ENCODE results near the gene NTN4.
A peak's percentile ranks its signal among the peaks of the same experiment; 100 is the strongest.
"Not testable (repeated sequence)": the region's sequence is repeated elsewhere in the genome, so short reads cannot be mapped to it uniquely, and the experiment has no call there.

NTN4 gene

GRCh38 chr12:95672166-95672565, 118.4 kb downstream of the NTN4 start:
- Histone ChIP-seq H3K27me3 (ENCODE audit: control insufficient read depth, insufficient read depth, low read length, poor library complexity, severe bottlenecking) (no peaks in the 10 kb centered on the region), H3K4me3 (ENCODE audit: insufficient read depth, low read depth, low read length) (no peak overlapping the region), H3K4me1 (ENCODE audit: control insufficient read depth, insufficient read depth, low read length) (no peaks in the 10 kb centered on the region), H3K9me3 (ENCODE audit: control insufficient read depth, low read length) (no peaks in the 10 kb centered on the region), H3K36me3 (ENCODE audit: control insufficient read depth, insufficient read depth, low read length) (no peaks in the 10 kb centered on the region), H3K27ac (ENCODE audit: insufficient read depth, low read depth, low read length, poor library complexity, severe bottlenecking) (no peak overlapping the region)
- 96 to 97% methylated on average over 21 of the region's 21 CpGs for WGBS, 2 experiments

GRCh38 chr12:95671265-95671664, 119.3 kb downstream of the NTN4 start:
- WGBS, 2 experiments = 71 to 88% methylated on average over 6 of the region's 6 CpGs
- no peaks in the 10 kb centered on the region for H3K36me3 ChIP-seq (ENCODE audit: control insufficient read depth, insufficient read depth, low read length)
- no peaks in the 10 kb centered on the region for H3K27me3 ChIP-seq (ENCODE audit: control insufficient read depth, insufficient read depth, low read length, poor library complexity, severe bottlenecking)
- no peak overlapping the region for H3K27ac ChIP-seq (ENCODE audit: insufficient read depth, low read depth, low read length, poor library complexity, severe bottlenecking)
- no peaks in the 10 kb centered on the region for H3K4me1 ChIP-seq (ENCODE audit: control insufficient read depth, insufficient read depth, low read length)
- no peaks in the 10 kb centered on the region for H3K9me3 ChIP-seq (ENCODE audit: control insufficient read depth, low read length)
- H3K4me3 ChIP-seq (ENCODE audit: insufficient read depth, low read depth, low read length) = no peak overlapping the region

- H3K4me1 ChIP-seq (ENCODE audit: control insufficient read depth, insufficient read depth, low read length) = no peaks in the 10 kb centered on the region
- 94 to 96% methylated on average over 2 of the region's 2 CpGs for WGBS, 2 experiments
- no peaks in the 10 kb centered on the region for H3K27me3 ChIP-seq (ENCODE audit: control insufficient read depth, insufficient read depth, low read length, poor library complexity, severe bottlenecking)
- H3K4me3 ChIP-seq (ENCODE audit: insufficient read depth, low read depth, low read length) = no peak overlapping the region
- no peaks in the 10 kb centered on the region for H3K9me3 ChIP-seq (ENCODE audit: control insufficient read depth, low read length)
- no peak overlapping the region for H3K27ac ChIP-seq (ENCODE audit: insufficient read depth, low read depth, low read length, poor library complexity, severe bottlenecking)
- no peaks in the 10 kb centered on the region for H3K36me3 ChIP-seq (ENCODE audit: control insufficient read depth, insufficient read depth, low read length)
Measured at GRCh38 chr12:95663525-95663924, 127.0 kb downstream of the NTN4 start.

- Histone ChIP-seq H3K4me1 (ENCODE audit: control insufficient read depth, insufficient read depth, low read length) (no peaks in the 10 kb centered on the region), H3K36me3 (ENCODE audit: control insufficient read depth, insufficient read depth, low read length) (no peaks in the 10 kb centered on the region), H3K27me3 (ENCODE audit: control insufficient read depth, insufficient read depth, low read length, poor library complexity, severe bottlenecking) (no peaks in the 10 kb centered on the region), H3K9me3 (ENCODE audit: control insufficient read depth, low read length) (no peaks in the 10 kb centered on the region), H3K27ac (ENCODE audit: insufficient read depth, low read depth, low read length, poor library complexity, severe bottlenecking) (no peak overlapping the region), H3K4me3 (ENCODE audit: insufficient read depth, low read depth, low read length) (no peak overlapping the region)
- no CpG with 5 or more reads among the region's 1 CpG for WGBS, 2 experiments
Measured at GRCh38 chr12:95661360-95661759, 129.2 kb downstream of the NTN4 start.

GRCh38 chr12:95658386-95658785, 132.2 kb downstream of the NTN4 start:
- H3K27me3 ChIP-seq (ENCODE audit: control insufficient read depth, insufficient read depth, low read length, poor library complexity, severe bottlenecking) = no peaks in the 10 kb centered on the region
- H3K9me3 ChIP-seq (ENCODE audit: control insufficient read depth, low read length) = no peaks in the 10 kb centered on the region
- H3K36me3 ChIP-seq (ENCODE audit: control insufficient read depth, insufficient read depth, low read length) = no peaks in the 10 kb centered on the region
- H3K27ac ChIP-seq (ENCODE audit: insufficient read depth, low read depth, low read length, poor library complexity, severe bottlenecking) = no peak overlapping the region
- H3K4me3 ChIP-seq (ENCODE audit: insufficient read depth, low read depth, low read length) = no peak overlapping the region
- 89 to 90% methylated on average over 4 to 5 of the region's 6 CpGs for WGBS, 2 experiments
- no peaks in the 10 kb centered on the region for H3K4me1 ChIP-seq (ENCODE audit: control insufficient read depth, insufficient read depth, low read length)

- H3K36me3 ChIP-seq (ENCODE audit: control insufficient read depth, insufficient read depth, low read length); H3K27ac ChIP-seq (ENCODE audit: insufficient read depth, low read depth, low read length, poor library complexity, severe bottlenecking); H3K9me3 ChIP-seq (ENCODE audit: control insufficient read depth, low read length); H3K4me1 ChIP-seq (ENCODE audit: control insufficient read depth, insufficient read depth, low read length); H3K27me3 ChIP-seq (ENCODE audit: control insufficient read depth, insufficient read depth, low read length, poor library complexity, severe bottlenecking); H3K4me3 ChIP-seq (ENCODE audit: insufficient read depth, low read depth, low read length): not testable (repeated sequence)
- WGBS, 2 experiments = 95 to 96% methylated on average over 3 of the region's 3 CpGs
Measured at GRCh38 chr12:95654665-95655064, 135.9 kb downstream of the NTN4 start.

- no peaks in the 10 kb centered on the region for H3K36me3 ChIP-seq (ENCODE audit: control insufficient read depth, insufficient read depth, low read length)
Measured at GRCh38 chr12:95653771-95654546, 136.6 kb downstream of the NTN4 start.

GRCh38 chr12:95651681-95652080, 138.9 kb downstream of the NTN4 start:
- Histone ChIP-seq H3K27ac (ENCODE audit: insufficient read depth, low read depth, low read length, poor library complexity, severe bottlenecking) (no peak overlapping the region), H3K9me3 (ENCODE audit: control insufficient read depth, low read length) (no peaks in the 10 kb centered on the region), H3K4me3 (ENCODE audit: insufficient read depth, low read depth, low read length) (no peak overlapping the region), H3K4me1 (ENCODE audit: control insufficient read depth, insufficient read depth, low read length) (peaks cover 8% of the 10 kb centered on the region), H3K27me3 (ENCODE audit: control insufficient read depth, insufficient read depth, low read length, poor library complexity, severe bottlenecking) (no peaks in the 10 kb centered on the region), H3K36me3 (ENCODE audit: control insufficient read depth, insufficient read depth, low read length) (no peaks in the 10 kb centered on the region)
- 88 to 92% methylated on average over 5 of the region's 6 CpGs for WGBS, 2 experiments

More at GRCh38 chr12:95653771-95654546, 136.6 kb downstream of the NTN4 start:
- no peaks in the 10 kb centered on the region for H3K9me3 ChIP-seq (ENCODE audit: control insufficient read depth, low read length)
- no peaks in the 10 kb centered on the region for H3K27me3 ChIP-seq (ENCODE audit: control insufficient read depth, insufficient read depth, low read length, poor library complexity, severe bottlenecking)
- no peaks in the 10 kb centered on the region for H3K4me1 ChIP-seq (ENCODE audit: control insufficient read depth, insufficient read depth, low read length)
- no peak overlapping the region for H3K4me3 ChIP-seq (ENCODE audit: insufficient read depth, low read depth, low read length)
- H3K27ac ChIP-seq (ENCODE audit: insufficient read depth, low read depth, low read length, poor library complexity, severe bottlenecking) = no peak overlapping the region
- 59 to 71% methylated on average over 9 of the region's 9 CpGs for WGBS, 2 experiments

- WGBS, 2 experiments = 88 to 93% methylated on average over 9 of the region's 9 CpGs
- no peaks in the 10 kb centered on the region for H3K27me3 ChIP-seq (ENCODE audit: control insufficient read depth, insufficient read depth, low read length, poor library complexity, severe bottlenecking)
- no peaks in the 10 kb centered on the region for H3K9me3 ChIP-seq (ENCODE audit: control insufficient read depth, low read length)
- no peak overlapping the region for H3K27ac ChIP-seq (ENCODE audit: insufficient read depth, low read depth, low read length, poor library complexity, severe bottlenecking)
- H3K36me3 ChIP-seq (ENCODE audit: control insufficient read depth, insufficient read depth, low read length) = no peaks in the 10 kb centered on the region
- peaks cover 8% of the 10 kb centered on the region for H3K4me1 ChIP-seq (ENCODE audit: control insufficient read depth, insufficient read depth, low read length)
- no peak overlapping the region for H3K4me3 ChIP-seq (ENCODE audit: insufficient read depth, low read depth, low read length)
Measured at GRCh38 chr12:95648990-95649791, 141.4 kb downstream of the NTN4 start.

- 68 to 70% methylated on average over 5 of the region's 5 CpGs for WGBS, 2 experiments
- Histone ChIP-seq H3K27ac (ENCODE audit: insufficient read depth, low read depth, low read length, poor library complexity, severe bottlenecking) (peak overlapping the region; percentile 56), H3K27me3 (ENCODE audit: control insufficient read depth, insufficient read depth, low read length, poor library complexity, severe bottlenecking) (no peaks in the 10 kb centered on the region)
Measured at GRCh38 chr12:95646781-95647190, 143.8 kb downstream of the NTN4 start.

More at GRCh38 chr12:95646781-95647190, 143.8 kb downstream of the NTN4 start:
- no peaks in the 10 kb centered on the region for H3K9me3 ChIP-seq (ENCODE audit: control insufficient read depth, low read length)
- no peaks in the 10 kb centered on the region for H3K36me3 ChIP-seq (ENCODE audit: control insufficient read depth, insufficient read depth, low read length)
- peaks cover 8% of the 10 kb centered on the region for H3K4me1 ChIP-seq (ENCODE audit: control insufficient read depth, insufficient read depth, low read length)
- H3K4me3 ChIP-seq (ENCODE audit: insufficient read depth, low read depth, low read length) = no peak overlapping the region
